Measurements from ENCODE around the gene NFIB. TPM values are rescaled to one million over a fixed set of nuclear protein-coding genes. Genes with fewer than 3 reads are reported as not detected.

Gene NFIB
- polyA plus RNA-seq, 1 donor (not counting 4 experiments of a cell fraction or from before 2014, with no cell fraction given) = 8.9 TPM

DNA sequence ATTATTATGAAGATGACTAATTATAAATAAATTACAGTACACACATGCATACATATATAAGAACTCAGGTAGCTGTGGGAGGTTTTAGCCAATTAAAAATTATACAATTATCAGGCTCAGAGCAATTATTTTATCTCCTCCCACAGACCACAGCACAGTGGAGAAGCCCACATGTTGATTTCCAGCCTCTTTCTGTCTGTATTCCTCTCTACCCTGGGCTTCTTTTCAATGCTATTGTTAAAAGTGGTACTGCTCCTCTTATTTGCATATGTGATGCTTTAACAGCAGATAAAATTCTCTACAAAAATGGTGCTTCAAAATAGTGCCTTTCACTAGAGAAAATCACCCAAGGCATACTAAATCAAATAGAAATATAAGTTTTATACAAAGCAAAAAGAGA is 218.7 kb downstream of the NFIB start:
- TF ChIP-seq, protein P1, sequence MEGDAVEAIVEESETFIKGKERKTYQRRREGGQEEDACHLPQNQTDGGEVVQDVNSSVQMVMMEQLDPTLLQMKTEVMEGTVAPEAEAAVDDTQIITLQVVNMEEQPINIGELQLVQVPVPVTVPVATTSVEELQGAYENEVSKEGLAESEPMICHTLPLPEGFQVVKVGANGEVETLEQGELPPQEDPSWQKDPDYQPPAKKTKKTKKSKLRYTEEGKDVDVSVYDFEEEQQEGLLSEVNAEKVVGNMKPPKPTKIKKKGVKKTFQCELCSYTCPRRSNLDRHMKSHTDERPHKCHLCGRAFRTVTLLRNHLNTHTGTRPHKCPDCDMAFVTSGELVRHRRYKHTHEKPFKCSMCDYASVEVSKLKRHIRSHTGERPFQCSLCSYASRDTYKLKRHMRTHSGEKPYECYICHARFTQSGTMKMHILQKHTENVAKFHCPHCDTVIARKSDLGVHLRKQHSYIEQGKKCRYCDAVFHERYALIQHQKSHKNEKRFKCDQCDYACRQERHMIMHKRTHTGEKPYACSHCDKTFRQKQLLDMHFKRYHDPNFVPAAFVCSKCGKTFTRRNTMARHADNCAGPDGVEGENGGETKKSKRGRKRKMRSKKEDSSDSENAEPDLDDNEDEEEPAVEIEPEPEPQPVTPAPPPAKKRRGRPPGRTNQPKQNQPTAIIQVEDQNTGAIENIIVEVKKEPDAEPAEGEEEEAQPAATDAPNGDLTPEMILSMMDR (optimal IDR thresholded peaks at IDR 0.05 in 1 of 3, IDR thresholded peaks at IDR 0.05 in 1 of 3, conservative IDR thresholded peaks at IDR 0.05 in 1 of 3; ENCODE audit: extremely low read depth in 1 of 3, insufficient read depth in 2 of 3, low read length in 3 of 3) = no peak
- no peak for TF ChIP-seq EZH2 (IDR thresholded peaks at IDR 0.05; ENCODE audit: low read length)
- no peak overlapping the region for H2AFZ ChIP-seq (ENCODE audit: control insufficient read depth, low read length)
- no peak overlapping the region for H3K27ac ChIP-seq (ENCODE audit: control insufficient read depth, insufficient read depth, low read length)
- H3K4me3 ChIP-seq (ENCODE audit: control insufficient read depth in 2 of 3, extremely low read depth in 1 of 3, insufficient read depth in 2 of 3, low read depth in 1 of 3, low read length in 3 of 3) = no peak overlapping the region
- DNase-seq (ENCODE audit: low read depth, low spot score) (no peak), FAIRE-seq (no peak)
- H4K20me1 ChIP-seq (ENCODE audit: control insufficient read depth, extremely low read depth, insufficient read depth, low read length) = no peaks in the 10 kb centered on the region
- peaks cover 15% of the 10 kb centered on the region for H3K4me1 ChIP-seq (ENCODE audit: control insufficient read depth, extremely low read depth, insufficient read depth, low read length)
- H3K9ac ChIP-seq (ENCODE audit: control insufficient read depth, extremely low read depth, insufficient read depth, low read length) = no peak overlapping the region
- peaks cover 0 to 4% of the 10 kb centered on the region in 2 experiments for H3K36me3 ChIP-seq (ENCODE audit: control insufficient read depth in 2 of 2, extremely low read depth in 1 of 2, insufficient read depth in 2 of 2, low read length in 2 of 2)
- H3K27me3 ChIP-seq (ENCODE audit: control insufficient read depth, extremely low read depth, insufficient read depth, low read length) = no peaks in the 10 kb centered on the region
- H3K79me2 ChIP-seq (ENCODE audit: control insufficient read depth, insufficient read depth, low read length) = no peaks in the 10 kb centered on the region
- no peaks in the 10 kb centered on the region for H3K9me3 ChIP-seq (ENCODE audit: control insufficient read depth, low read depth, low read length)
- dilution Hi-C loops (cut with MboI; ENCODE audit: extremely low pct_ligation_motif_present, low sequenced_read_pairs) = no loop called here
- no peak overlapping the region for H3K4me2 ChIP-seq (ENCODE audit: control insufficient read depth, extremely low read depth, insufficient read depth, low read depth, low read length)
- no peaks in the 10 kb centered on the region for H3K9me1 ChIP-seq (ENCODE audit: control insufficient read depth, extremely low read depth, insufficient read depth, low read length)

DNA sequence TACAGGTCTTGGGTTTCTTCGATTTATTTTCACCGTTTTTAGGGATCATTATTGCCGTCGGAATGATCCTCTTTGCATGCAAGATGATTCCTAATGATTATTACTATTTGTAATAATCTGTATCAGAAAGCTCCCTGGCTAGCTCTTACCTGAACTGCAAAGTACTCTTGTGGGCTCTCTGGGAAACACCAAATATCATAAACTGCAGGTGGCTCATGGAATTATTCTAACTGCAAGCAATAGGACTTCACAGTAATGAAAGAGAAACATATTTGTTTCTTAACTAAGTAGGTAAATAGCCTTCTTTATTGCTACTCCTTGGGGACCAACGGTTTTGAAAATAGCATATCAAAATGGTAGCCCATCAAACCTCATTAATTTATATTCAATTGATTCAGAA is 219.4 kb downstream of the NFIB start:
- no peak overlapping the region for H3K9ac ChIP-seq (ENCODE audit: control insufficient read depth, extremely low read depth, insufficient read depth, low read length)
- dilution Hi-C loops (cut with MboI; ENCODE audit: extremely low pct_ligation_motif_present, low sequenced_read_pairs) = no loop called here
- no peaks in the 10 kb centered on the region for H3K27me3 ChIP-seq (ENCODE audit: control insufficient read depth, extremely low read depth, insufficient read depth, low read length)
- H3K27ac ChIP-seq (ENCODE audit: control insufficient read depth, insufficient read depth, low read length) = no peak overlapping the region
- FAIRE-seq (no peak), DNase-seq (ENCODE audit: low read depth, low spot score) (no peak)
- peaks cover 15% of the 10 kb centered on the region for H3K4me1 ChIP-seq (ENCODE audit: control insufficient read depth, extremely low read depth, insufficient read depth, low read length)
- no peaks in the 10 kb centered on the region for H4K20me1 ChIP-seq (ENCODE audit: control insufficient read depth, extremely low read depth, insufficient read depth, low read length)
- no peaks in the 10 kb centered on the region for H3K9me1 ChIP-seq (ENCODE audit: control insufficient read depth, extremely low read depth, insufficient read depth, low read length)
- no peak overlapping the region for H3K4me3 ChIP-seq (ENCODE audit: control insufficient read depth in 2 of 3, extremely low read depth in 1 of 3, insufficient read depth in 2 of 3, low read depth in 1 of 3, low read length in 3 of 3)
- no peaks in the 10 kb centered on the region for H3K79me2 ChIP-seq (ENCODE audit: control insufficient read depth, insufficient read depth, low read length)
- no peaks in the 10 kb centered on the region for H3K9me3 ChIP-seq (ENCODE audit: control insufficient read depth, low read depth, low read length)
- peaks cover 0 to 7% of the 10 kb centered on the region in 2 experiments for H3K36me3 ChIP-seq (ENCODE audit: control insufficient read depth in 2 of 2, extremely low read depth in 1 of 2, insufficient read depth in 2 of 2, low read length in 2 of 2)
- no peak for TF ChIP-seq EZH2 (IDR thresholded peaks at IDR 0.05; ENCODE audit: low read length)
- TF ChIP-seq, protein P1 (optimal IDR thresholded peaks at IDR 0.05 in 1 of 3, IDR thresholded peaks at IDR 0.05 in 1 of 3, conservative IDR thresholded peaks at IDR 0.05 in 1 of 3; ENCODE audit: extremely low read depth in 1 of 3, insufficient read depth in 2 of 3, low read length in 3 of 3) = no peak
- H3K4me2 ChIP-seq (ENCODE audit: control insufficient read depth, extremely low read depth, insufficient read depth, low read depth, low read length) = no peak overlapping the region
- no peak overlapping the region for H2AFZ ChIP-seq (ENCODE audit: control insufficient read depth, low read length)

Data from keratinocyte (primary cell).